ENCODE results near the gene ALLC.

The ALLC gene

DNA sequence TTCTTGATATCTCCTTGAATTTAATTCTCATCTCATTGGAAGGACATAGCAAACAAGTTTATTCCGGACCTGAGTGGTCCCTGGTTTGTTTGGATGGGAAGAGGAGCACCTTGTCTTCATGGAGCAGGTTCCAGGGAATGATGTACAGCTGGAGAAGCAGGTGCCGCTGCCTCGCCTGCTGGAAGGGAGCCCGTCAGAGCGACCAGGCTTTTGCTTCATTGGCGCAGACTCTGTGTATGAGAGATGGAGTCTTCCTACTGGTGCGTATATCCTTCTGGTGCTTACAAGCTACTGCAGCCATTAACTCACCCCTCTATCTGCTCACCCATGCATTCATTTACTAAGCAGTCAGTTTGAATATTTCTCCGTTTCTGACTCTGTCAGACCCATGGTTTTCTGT lies 11.6 kb upstream of the ALLC start:
- Histone ChIP-seq H3K4me3 (ENCODE audit: low read depth, low read length) (no peak overlapping the region), H3K27me3 (replicated peaks) (no peaks in the 10 kb centered on the region), H3K27ac (no peak overlapping the region), H3K36me3 (replicated peaks) (no peaks in the 10 kb centered on the region)
- TF ChIP-seq, protein P1, sequence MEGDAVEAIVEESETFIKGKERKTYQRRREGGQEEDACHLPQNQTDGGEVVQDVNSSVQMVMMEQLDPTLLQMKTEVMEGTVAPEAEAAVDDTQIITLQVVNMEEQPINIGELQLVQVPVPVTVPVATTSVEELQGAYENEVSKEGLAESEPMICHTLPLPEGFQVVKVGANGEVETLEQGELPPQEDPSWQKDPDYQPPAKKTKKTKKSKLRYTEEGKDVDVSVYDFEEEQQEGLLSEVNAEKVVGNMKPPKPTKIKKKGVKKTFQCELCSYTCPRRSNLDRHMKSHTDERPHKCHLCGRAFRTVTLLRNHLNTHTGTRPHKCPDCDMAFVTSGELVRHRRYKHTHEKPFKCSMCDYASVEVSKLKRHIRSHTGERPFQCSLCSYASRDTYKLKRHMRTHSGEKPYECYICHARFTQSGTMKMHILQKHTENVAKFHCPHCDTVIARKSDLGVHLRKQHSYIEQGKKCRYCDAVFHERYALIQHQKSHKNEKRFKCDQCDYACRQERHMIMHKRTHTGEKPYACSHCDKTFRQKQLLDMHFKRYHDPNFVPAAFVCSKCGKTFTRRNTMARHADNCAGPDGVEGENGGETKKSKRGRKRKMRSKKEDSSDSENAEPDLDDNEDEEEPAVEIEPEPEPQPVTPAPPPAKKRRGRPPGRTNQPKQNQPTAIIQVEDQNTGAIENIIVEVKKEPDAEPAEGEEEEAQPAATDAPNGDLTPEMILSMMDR (IDR thresholded peaks at IDR 0.05; ENCODE audit: low read depth, low read length, missing control alignments) = no peak
- DNase-seq = no peak
- in situ Hi-C loops (cut with HindIII; ENCODE audit: low pct_ligation_motif_present, low sequenced_read_pairs) = no loop called here

DNA sequence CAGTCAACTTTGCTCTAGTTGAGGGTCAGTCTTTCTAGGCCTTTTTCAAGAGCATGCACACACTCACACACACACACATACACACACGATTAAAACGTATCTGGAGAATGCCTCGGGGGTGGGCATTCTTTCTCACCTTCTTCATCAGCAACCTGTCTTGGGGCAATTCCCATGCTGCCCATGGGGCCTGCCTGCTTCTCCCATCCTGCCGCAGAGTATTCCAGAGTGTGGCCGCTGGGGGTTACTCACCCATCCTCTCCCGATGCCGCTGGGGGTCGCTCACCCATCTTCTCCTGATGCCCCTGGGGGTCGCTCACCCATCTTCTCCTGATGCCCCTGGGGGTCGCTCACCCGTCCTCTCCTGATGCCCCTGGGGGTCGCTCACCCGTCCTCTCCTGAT lies 10.8 kb upstream of the ALLC start:
- in situ Hi-C loops (cut with HindIII; ENCODE audit: low pct_ligation_motif_present, low sequenced_read_pairs) = no loop called here
- TF ChIP-seq, protein P1 (IDR thresholded peaks at IDR 0.05; ENCODE audit: low read depth, low read length, missing control alignments) = no peak
- no peak overlapping the region for H3K27ac ChIP-seq
- H3K27me3 ChIP-seq (replicated peaks) = no peaks in the 10 kb centered on the region
- H3K4me3 ChIP-seq (ENCODE audit: low read depth, low read length) = no peak overlapping the region
- no peaks in the 10 kb centered on the region for H3K36me3 ChIP-seq (replicated peaks)
- no peak for DNase-seq

DNA sequence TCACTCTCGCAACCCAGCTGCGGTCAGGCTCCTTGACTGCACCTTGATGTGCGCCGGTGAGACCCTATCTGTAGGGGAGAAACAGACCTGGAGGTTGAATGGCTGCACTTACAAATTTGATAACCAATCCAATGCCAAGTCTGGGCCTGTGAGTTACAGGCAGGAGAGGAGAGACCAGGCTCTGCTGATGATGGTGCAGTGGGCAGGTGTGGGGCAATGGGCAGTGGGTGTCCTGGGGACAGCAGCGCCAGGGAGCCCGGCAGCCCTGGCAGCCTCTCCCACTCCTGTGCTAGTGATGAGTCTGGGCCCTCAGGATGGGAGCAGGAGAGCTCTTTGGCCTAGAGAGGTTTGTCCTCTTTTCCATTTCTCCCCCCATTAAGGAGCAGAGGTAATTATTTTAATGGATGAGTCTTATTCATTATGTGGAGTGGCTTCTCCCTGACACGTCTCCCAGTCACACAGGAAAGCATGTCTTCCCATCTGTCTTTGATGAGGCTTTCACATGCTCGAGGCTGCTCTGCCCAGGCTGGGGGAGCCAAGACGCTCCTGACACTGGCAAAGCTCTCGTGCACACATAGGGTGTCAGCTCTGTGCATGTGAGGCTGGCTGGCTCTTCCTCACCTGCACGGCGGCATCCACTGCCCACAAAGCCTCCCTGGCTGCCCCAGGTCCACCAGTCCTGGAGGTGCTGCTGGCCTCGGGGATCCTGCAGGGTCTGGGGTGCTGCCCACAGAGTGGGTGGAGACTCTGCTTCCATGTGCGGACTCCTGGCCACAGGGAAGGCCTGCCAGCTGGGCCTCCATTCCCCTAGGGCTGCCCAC lies 10.0 kb upstream of the ALLC start:
- no peak overlapping the region for H3K27ac ChIP-seq
- in situ Hi-C loops (cut with HindIII; ENCODE audit: low pct_ligation_motif_present, low sequenced_read_pairs) = no loop called here
- no peaks in the 10 kb centered on the region for H3K36me3 ChIP-seq (replicated peaks)
- no peak overlapping the region for H3K4me3 ChIP-seq (ENCODE audit: low read depth, low read length)
- no peaks in the 10 kb centered on the region for H3K27me3 ChIP-seq (replicated peaks)
- TF ChIP-seq, protein P1 (IDR thresholded peaks at IDR 0.05; ENCODE audit: low read depth, low read length, missing control alignments) = no peak
- DNase-seq = no peak

DNA sequence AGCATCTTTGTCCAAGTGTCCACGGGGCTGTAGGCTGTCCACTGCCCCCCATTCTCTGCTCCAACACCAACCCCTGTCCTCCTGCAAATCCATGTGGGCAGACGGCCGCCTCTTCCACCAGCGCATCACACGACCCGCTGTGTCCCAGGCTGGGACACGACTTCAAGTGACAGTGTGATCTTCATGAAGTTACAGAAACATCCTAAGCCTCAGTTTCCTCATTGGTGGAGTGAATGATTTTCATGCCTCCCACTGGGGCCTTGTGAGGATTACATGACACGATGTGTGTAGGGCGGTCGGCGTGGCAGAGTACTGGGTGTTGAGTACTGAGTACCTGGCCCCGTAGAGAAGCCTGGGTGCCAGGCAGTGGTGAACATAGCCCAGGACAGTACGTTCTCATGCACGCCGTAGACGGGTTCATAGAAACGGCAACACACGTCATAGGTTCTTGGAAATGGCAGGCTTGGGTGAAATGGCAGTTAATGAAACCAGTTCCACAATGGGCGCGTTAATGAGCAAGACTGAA lies 9.3 kb upstream of the ALLC start:
- Histone ChIP-seq H3K27me3 (replicated peaks) (no peaks in the 10 kb centered on the region), H3K27ac (no peak overlapping the region), H3K36me3 (replicated peaks) (no peaks in the 10 kb centered on the region), H3K4me3 (ENCODE audit: low read depth, low read length) (no peak overlapping the region)
- TF ChIP-seq, protein P1 (IDR thresholded peaks at IDR 0.05; ENCODE audit: low read depth, low read length, missing control alignments) = no peak
- no peak for DNase-seq
- in situ Hi-C loops (cut with HindIII; ENCODE audit: low pct_ligation_motif_present, low sequenced_read_pairs) = no loop called here

DNA sequence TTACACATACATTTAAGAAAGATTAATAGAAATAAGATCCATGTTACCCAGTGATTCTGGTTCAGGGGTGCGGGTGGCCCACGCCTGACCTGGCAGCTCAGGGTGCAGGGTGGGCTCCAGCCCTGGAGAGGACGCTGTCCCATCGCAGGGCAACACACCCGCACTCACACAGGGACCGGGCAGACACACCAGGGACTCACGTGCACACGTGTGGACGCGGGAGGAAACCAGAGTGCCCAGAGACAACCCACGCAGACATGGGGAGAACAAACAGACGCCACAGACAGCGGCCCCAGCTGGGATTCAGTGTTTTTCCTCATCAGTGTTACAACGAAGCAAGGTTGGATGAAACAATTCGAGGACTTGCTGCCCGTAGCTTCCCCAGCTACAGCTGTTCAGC lies 8.4 kb upstream of the ALLC start:
- in situ Hi-C loops (cut with HindIII; ENCODE audit: low pct_ligation_motif_present, low sequenced_read_pairs) = no loop called here
- TF ChIP-seq, protein P1 (IDR thresholded peaks at IDR 0.05; ENCODE audit: low read depth, low read length, missing control alignments) = no peak
- no peaks in the 10 kb centered on the region for H3K27me3 ChIP-seq (replicated peaks)
- H3K4me3 ChIP-seq (ENCODE audit: low read depth, low read length) = no peak overlapping the region
- H3K27ac ChIP-seq = no peak overlapping the region
- H3K36me3 ChIP-seq (replicated peaks) = no peaks in the 10 kb centered on the region
- no peak for DNase-seq
